GM12891 (cell line): ENCODE data around the gene SLC15A4.

Experiments
- POLR2AphosphoS5 ChIP-seq: IDR thresholded peaks from 2 replicates; pipeline ENCODE4 v1.6.1; 2011; ENCODE audit warnings: low read depth, low read length, control low read depth
- POU2F2 ChIP-seq: IDR thresholded peaks from 2 replicates; pipeline ENCODE4 v1.6.1; 2011; ENCODE audit warnings: low read depth, mild to moderate bottlenecking, control low read depth, low read length, moderate library complexity

GRCh38 chr12:128792881-128793280 lies 30.9 kb downstream of the SLC15A4 start:
- TF ChIP-seq POLR2AphosphoS5 (no peak), POU2F2 (no peak)
